Heart left ventricle (tissue), 16 donors: ENCODE measurements around the gene PTPN7. TPM values are rescaled to one million over a fixed set of nuclear protein-coding genes. Genes with fewer than 3 reads are reported as not detected.
A peak's percentile ranks its signal among the peaks of the same experiment; 100 is the strongest.

Experiments
- ATAC-seq, 4 donors: fragments of 200-7000 bp; cut with Tn5 transposase; one replicate each; pipeline ENCODE4 v1.9.1; 2020 to 2022; ENCODE audit warnings: moderate library complexity in 4 of 4, mild to moderate bottlenecking in 3 of 4, moderate number of reproducible peaks in 1 of 4
- DNase-seq, 5 donors: peaks; one replicate each; pipeline ENCODE4 v3.0.0-alpha.2; 2020
- H3K27ac ChIP-seq, 12 donors: fragments of 200-600 bp; sonication (generic) in 4 of 12; one replicate each; pipeline versions ENCODE4 v1.5.0 to v1.8.0; 2016 to 2022; ENCODE audit warnings: mild to moderate bottlenecking in 2 of 12
- H3K27me3 ChIP-seq, 9 donors: fragments of 200-600 bp; sonication (generic) in 2 of 9; one replicate each; pipeline versions ENCODE4 v1.5.1 to v1.8.0; 2016 to 2022; ENCODE audit warnings: mild to moderate bottlenecking in 3 of 9
- H3K36me3 ChIP-seq, 9 donors: fragments of 200-600 bp; sonication (generic) in 2 of 9; one replicate each; pipeline versions ENCODE4 v1.5.0 to v1.8.0; 2018 to 2022; ENCODE audit warnings: mild to moderate bottlenecking in 2 of 9
- H3K4me1 ChIP-seq, 12 donors: fragments of 200-600 bp; sonication (generic) in 4 of 12; one replicate each; pipeline versions ENCODE4 v1.5.0 to v1.8.0; 2016 to 2022; ENCODE audit warnings: mild to moderate bottlenecking in 3 of 12
- H3K4me3 ChIP-seq, 12 donors: fragments of 200-600 bp; sonication (generic) in 4 of 12; one replicate each; pipeline versions ENCODE4 v1.5.0 to v1.8.0; 2017 to 2022; ENCODE audit warnings: mild to moderate bottlenecking in 9 of 12, moderate library complexity in 4 of 12
- H3K9me3 ChIP-seq, 12 donors: fragments of 200-600 bp; sonication (generic) in 4 of 12; one replicate each; pipeline versions ENCODE4 v1.5.0 to v1.8.0; 2016 to 2022; ENCODE audit warnings: mild to moderate bottlenecking in 1 of 12
- POLR2A ChIP-seq, 2 donors: fragments of 450-650 bp; IDR thresholded peaks; one replicate each; pipeline ENCODE4 v1.6.1; 2017; ENCODE audit warnings: antibody characterized with exemption in 2 of 2, mild to moderate bottlenecking in 2 of 2, moderate library complexity in 2 of 2
- WGBS, 4 donors: extraction: QIAGEN DNeasy Blood & Tissue Kit in 2 of 4; methylation state at CpG; one replicate each; pipeline versions ENCODE4 v1.1.5 to v1.1.7; 2013 to 2018; 5-methylcytosine and 5-hydroxymethylcytosine counted together
- intact Hi-C, 10 donors: fragments of 100-400 bp; cut with DNase I; formaldehyde crosslinking; loops; one replicate each; pipeline versions ENCODE4 v1.11.1 to v1.14.2; 2022
- polyA plus RNA-seq, 2 donors: library from polyadenylated mRNA; stranded (reverse); fragments of 200-250 nt; gene quantifications; one replicate each; pipeline ENCODE4 v1.2.3, GENCODE V29; 2013
- total RNA-seq, 9 donors: library from RNA; depleted of rRNA in 2 of 9; stranded (reverse); fragments of >200 nt in 2 of 9; fragmentation: NEBNext Ultra II Directional in 3 of 9; extraction: Animal tissue kit (Norgen Biotek cat#: 25700) in 3 of 9; gene quantifications; one replicate each; pipeline versions ENCODE4 v1.1.0 to v1.2.4, GENCODE V29; 2016 to 2023
- TF ChIP-seq, protein P1 (sequence below), 12 donors: fragments of 200-600 bp; sonication (generic) in 4 of 12; IDR thresholded peaks; one replicate each; pipeline versions ENCODE4 v1.5.0 to v1.8.0; 2018 to 2022; ENCODE audit warnings: antibody characterized with exemption in 12 of 12, mild to moderate bottlenecking in 5 of 12
- donor health status: ischemic (EF 13 %, LVEDD 7.1; RV severe dilation, severe dysfunction).
- donor health status: healthy with polysubstance abuse.
- donor health status: DM: no; HTN: yes; CAD: no.
- donor health status: DM: no; HTN: no; CAD: no.
- donor health status: ischemic (EF 25% LVEDD 6.9; RV normal size, moderate dysfunction).
- donor health status: ischemic (EF 25% LVEDD 5.7; RV mildly dilated, moderate dysfunction).
- donor health status: healthy.
- donor health status: DM: yes; HTN: yes; CAD: no.
- donor health status: ischemic (EF 35%, LVEDD 5.7; RV mildly dilated, moderate dysfunction).
- donor health status: nonischemic (EF 11% LVEDD 7.7; RV severe dilation, severe dysfunction).
- donor health status: DM: yes; HTN: yes; CAD: no.
- donor health status: PGD.
- donor health status: ischemic (EF 29% LVEDD 5.4; RV normal size, mild dysfunction).
- donor health status: nonischemic (EF 23%, LVEDD 6.1; RV moderate dilation, normal function).

The PTPN7 gene
- total and polyA plus RNA-seq, 11 donors: 0.19 to 10.3 (median 0.55) TPM; not detected in 1

DNA sequence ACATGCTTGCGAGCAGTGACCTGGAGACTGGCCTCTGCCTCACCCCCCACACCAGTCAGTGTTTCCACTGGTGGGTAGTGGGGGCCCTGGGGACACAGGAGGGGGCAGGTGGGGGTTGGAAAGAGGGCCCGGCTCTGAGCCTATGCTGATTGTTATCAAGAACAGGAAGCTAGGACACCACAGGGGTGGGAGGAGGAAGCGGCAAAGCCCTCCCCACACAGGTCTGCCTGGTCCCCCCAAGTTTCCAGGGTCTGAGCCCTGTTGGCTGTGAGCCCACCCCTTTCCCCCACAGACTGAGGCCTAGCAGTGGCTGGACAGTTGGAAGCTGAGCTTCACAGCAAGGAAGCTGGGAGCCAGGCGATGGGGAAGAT, 1.6 kb upstream of the PTPN7 start:
- Histone ChIP-seq H3K4me1 (peaks cover 0 to 74% (median 0%) of the 10 kb centered on the region in 12 donors), H3K27ac (peak overlapping the region in 1 of 12 donors; percentile 87), H3K27me3 (no peaks in the 10 kb centered on the region), H3K36me3 (no peaks in the 10 kb centered on the region), H3K4me3 (peak overlapping the region in 1 of 12 donors; percentile 61), H3K9me3 (no peaks in the 10 kb centered on the region)
- ATAC-seq (no peak), DNase-seq (no peak)
- intact Hi-C loops: no loop called here
- 71 to 87% (median 75%) methylated on average over 3 to 4 of the region's 4 CpGs for WGBS, 4 donors
- TF ChIP-seq, protein P1, sequence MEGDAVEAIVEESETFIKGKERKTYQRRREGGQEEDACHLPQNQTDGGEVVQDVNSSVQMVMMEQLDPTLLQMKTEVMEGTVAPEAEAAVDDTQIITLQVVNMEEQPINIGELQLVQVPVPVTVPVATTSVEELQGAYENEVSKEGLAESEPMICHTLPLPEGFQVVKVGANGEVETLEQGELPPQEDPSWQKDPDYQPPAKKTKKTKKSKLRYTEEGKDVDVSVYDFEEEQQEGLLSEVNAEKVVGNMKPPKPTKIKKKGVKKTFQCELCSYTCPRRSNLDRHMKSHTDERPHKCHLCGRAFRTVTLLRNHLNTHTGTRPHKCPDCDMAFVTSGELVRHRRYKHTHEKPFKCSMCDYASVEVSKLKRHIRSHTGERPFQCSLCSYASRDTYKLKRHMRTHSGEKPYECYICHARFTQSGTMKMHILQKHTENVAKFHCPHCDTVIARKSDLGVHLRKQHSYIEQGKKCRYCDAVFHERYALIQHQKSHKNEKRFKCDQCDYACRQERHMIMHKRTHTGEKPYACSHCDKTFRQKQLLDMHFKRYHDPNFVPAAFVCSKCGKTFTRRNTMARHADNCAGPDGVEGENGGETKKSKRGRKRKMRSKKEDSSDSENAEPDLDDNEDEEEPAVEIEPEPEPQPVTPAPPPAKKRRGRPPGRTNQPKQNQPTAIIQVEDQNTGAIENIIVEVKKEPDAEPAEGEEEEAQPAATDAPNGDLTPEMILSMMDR (IDR thresholded peaks at IDR 0.05): no peak
- no peak for TF ChIP-seq POLR2A (IDR thresholded peaks at IDR 0.05)

DNA sequence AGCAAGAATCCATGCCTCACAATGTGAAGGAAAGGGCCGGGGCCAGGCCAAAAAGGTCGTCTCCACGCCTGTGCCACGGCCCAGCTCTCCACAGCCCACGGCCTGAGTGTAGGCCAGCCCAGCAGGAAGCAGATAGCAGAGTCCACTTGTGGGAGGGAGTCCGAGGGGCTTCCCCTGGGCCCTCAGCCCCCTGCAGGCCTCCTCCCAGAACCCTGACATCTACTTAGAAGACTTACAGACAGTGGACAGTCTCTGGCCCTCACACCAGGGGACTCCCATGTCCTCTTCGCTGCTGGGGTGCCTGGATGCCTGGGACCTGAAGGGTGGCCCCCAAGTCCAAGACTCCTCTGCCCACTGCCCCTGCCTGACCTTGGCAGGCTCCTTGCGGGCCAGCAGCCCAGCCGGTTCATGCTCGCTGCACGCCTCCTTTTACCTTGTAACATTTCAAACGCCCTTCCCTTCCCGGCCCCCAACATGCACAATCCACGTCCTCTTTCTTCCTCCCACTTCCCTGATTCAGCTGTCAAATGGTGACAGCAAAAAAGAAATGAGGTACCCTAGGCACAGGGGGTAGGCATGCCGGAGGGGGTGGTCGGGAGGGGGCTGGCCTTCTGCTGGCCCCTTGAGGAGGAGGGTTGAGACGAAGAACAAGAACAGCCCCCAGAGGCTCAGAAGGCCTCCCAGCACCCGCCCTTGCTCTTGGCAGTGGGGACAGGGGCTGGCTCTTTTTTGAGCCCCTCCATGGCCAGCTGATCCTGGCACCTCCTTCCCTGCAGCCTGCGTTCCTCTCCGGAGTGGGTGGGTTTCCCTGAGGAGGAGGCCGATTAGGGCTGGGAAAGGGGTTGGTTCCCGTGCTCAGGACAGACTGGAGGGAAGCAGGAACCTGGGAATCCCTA, 997 bp upstream of the PTPN7 start:
- no peak for DNase-seq
- intact Hi-C loops: no loop called here
- H3K36me3 ChIP-seq: no peaks in the 10 kb centered on the region
- H3K4me1 ChIP-seq: peaks cover 0 to 74% (median 0%) of the 10 kb centered on the region in 12 donors
- H3K9me3 ChIP-seq: no peaks in the 10 kb centered on the region
- WGBS, 4 donors: 71 to 86% (median 82%) methylated on average over 22 of the region's 22 CpGs
- no peak for ATAC-seq
- TF ChIP-seq POLR2A (IDR thresholded peaks at IDR 0.05): no peak
- TF ChIP-seq, protein P1 (IDR thresholded peaks at IDR 0.05): no peak
- peak overlapping the region in 1 of 12 donors; percentile 87 for H3K27ac ChIP-seq
- no peaks in the 10 kb centered on the region for H3K27me3 ChIP-seq
- peak overlapping the region in 1 of 12 donors; percentile 61 for H3K4me3 ChIP-seq

DNA sequence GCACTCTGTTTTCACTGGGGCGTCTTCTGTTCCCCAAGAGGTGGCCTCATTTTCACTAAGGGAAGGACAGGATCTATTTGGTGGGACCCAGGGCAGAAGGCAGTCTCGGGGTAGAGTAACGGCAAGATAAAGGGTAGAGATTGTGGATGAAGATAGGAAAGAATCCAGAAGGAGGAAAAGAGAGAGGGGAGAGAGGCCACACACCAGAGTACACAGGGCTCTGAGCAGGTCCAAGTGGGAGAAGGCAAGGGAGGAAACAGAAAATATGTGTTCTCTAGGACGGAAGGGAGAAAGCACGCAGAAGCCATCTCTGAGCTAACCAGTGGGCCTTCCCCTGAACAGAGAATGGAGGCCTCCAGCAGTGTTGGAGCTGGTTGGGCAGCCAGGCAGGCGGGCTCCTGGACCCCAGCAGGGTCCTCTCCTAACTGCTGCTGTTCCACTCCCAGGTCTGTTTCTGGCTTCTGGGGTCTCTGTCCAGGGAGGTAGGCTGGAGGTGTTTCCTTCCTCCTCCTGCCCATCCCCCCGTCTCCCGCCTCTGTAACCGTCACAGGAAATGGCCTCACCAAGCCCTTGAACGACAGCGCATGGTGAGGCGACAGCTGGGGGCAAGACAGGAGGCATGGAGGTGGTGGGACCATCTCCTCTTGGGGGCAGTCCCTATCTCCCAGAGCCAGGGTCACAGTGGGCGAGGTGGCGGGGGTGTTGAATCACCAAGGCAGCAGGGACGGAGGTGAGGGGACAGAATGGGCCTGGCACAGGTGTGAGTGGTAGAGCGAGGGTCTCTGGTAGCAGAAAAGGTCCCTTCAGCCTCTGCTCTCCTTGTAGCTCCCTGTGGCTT, 649 bp downstream of the PTPN7 start:
- Histone ChIP-seq H3K4me3 (peak overlapping the region in 8 of 12 donors; percentile 11 to 61 (median 18)), H3K9me3 (no peaks in the 10 kb centered on the region), H3K27me3 (no peaks in the 10 kb centered on the region), H3K27ac (peak overlapping the region in 2 of 12 donors; percentile 17 to 87), H3K36me3 (no peaks in the 10 kb centered on the region), H3K4me1 (peaks cover 0 to 76% (median 5%) of the 10 kb centered on the region in 12 donors)
- no peak for TF ChIP-seq POLR2A (IDR thresholded peaks at IDR 0.05)
- 68 to 88% (median 78%) methylated on average over 16 of the region's 16 CpGs for WGBS, 4 donors
- ATAC-seq (peak in 1 of 4 donors; percentile 20), DNase-seq (no peak)
- intact Hi-C loops: no loop called here

DNA sequence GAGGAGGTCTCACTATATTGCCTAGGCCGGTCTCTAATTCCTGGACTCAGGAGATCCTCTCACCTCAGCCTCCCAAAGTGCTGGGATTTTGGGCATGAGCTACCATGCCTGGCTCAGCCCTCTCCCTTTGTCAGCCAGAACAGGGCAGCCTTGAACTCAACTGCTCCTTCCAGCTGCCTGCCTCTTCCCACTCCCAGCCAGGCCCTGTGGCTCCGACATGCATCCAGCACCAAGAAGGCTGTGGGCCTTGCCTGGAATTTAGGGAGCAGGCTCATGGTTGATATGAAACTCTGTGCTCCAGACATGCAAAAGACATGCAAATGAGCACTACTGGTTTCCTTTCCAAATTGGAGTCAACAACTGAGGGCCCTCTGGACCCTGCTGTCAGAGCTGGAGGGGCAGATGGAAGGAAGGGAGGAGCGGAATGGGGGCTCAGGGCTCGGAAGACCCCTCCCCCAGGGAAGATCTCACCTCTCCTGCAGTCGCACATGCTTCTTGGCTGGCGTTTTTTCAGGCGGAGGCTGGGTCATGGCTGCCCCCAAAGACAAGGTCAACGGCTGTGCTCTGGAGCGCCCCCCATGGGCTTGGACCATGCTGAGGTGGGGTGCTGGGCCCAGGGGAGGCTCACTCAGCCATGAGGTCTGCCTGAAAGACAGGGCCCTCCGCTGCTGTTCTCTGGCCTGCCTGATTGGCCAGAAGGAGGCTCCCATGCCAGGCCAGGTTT, 1.4 kb downstream of the PTPN7 start:
- H3K4me1 ChIP-seq: peaks cover 0 to 75% (median 5%) of the 10 kb centered on the region in 12 donors

More for the DNA sequence above, 1.4 kb downstream of the PTPN7 start:
- 91 to 95% (median 92%) methylated on average over 10 of the region's 10 CpGs for WGBS, 4 donors
- Histone ChIP-seq H3K36me3 (no peaks in the 10 kb centered on the region), H3K4me3 (peak overlapping the region in 2 of 12 donors; percentile 40 to 61), H3K9me3 (no peaks in the 10 kb centered on the region), H3K27ac (peak overlapping the region in 1 of 12 donors; percentile 87), H3K27me3 (no peaks in the 10 kb centered on the region)
- intact Hi-C loops: no loop called here
- ATAC-seq (no peak), DNase-seq (no peak)
- no peak for TF ChIP-seq POLR2A (IDR thresholded peaks at IDR 0.05)
- TF ChIP-seq, protein P1 (IDR thresholded peaks at IDR 0.05): no peak
